Ovary (tissue), 3 donors: ENCODE results near the gene EYS.

Experiments used
- EP300 ChIP-seq: sonication (generic); formaldehyde crosslinking; IDR thresholded peaks from one replicate; pipeline ENCODE4 v1.6.1; 2017; ENCODE audit warnings: antibody characterized with exemption
- TF ChIP-seq, protein P1 (sequence below), 3 donors: fragments of 450-650 bp in 2 of 3; fragments of 200-600 bp in 1 of 3; IDR thresholded peaks; one replicate each; pipeline versions ENCODE4 v1.5.1 to v1.8.0; 2016 to 2022; ENCODE audit warnings: antibody characterized with exemption in 3 of 3, mild to moderate bottlenecking in 1 of 3
- donor health status: DM: no; HTN: no; CAD: no.

GRCh38 chr6:64703922-64704321, 1003.1 kb downstream of the EYS start:
- TF ChIP-seq, protein P1, sequence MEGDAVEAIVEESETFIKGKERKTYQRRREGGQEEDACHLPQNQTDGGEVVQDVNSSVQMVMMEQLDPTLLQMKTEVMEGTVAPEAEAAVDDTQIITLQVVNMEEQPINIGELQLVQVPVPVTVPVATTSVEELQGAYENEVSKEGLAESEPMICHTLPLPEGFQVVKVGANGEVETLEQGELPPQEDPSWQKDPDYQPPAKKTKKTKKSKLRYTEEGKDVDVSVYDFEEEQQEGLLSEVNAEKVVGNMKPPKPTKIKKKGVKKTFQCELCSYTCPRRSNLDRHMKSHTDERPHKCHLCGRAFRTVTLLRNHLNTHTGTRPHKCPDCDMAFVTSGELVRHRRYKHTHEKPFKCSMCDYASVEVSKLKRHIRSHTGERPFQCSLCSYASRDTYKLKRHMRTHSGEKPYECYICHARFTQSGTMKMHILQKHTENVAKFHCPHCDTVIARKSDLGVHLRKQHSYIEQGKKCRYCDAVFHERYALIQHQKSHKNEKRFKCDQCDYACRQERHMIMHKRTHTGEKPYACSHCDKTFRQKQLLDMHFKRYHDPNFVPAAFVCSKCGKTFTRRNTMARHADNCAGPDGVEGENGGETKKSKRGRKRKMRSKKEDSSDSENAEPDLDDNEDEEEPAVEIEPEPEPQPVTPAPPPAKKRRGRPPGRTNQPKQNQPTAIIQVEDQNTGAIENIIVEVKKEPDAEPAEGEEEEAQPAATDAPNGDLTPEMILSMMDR (IDR thresholded peaks at IDR 0.05), result no peak
- TF ChIP-seq EP300, result no peak
